CD4-positive, alpha-beta memory T cell (primary cell): ENCODE results near the gene C12orf75. TPM values are rescaled to one million over a fixed set of nuclear protein-coding genes. Genes with fewer than 3 reads are reported as not detected.

Experiments used
- CTCF ChIA-PET: fragments of 350-600 bp; sonication (Branson Sonifier 250); formaldehyde crosslinking; loops from one replicate; lab custom pipeline; 2021; ENCODE audit warnings: inconsistent platforms; ENCODE audit not compliant: partially characterized antibody; lab: Charles Lee
- POLR2A ChIA-PET: fragments of 350-600 bp; sonication (Branson Sonifier 250); formaldehyde crosslinking; loops from one replicate; lab custom pipeline; 2021; ENCODE audit not compliant: partially characterized antibody; lab: Charles Lee
- DNase-seq, 5 donors: peaks; one replicate each; pipeline versions ENCODE4 v3.0.0 to v3.0.0-alpha.2; 2020 to 2022; ENCODE audit warnings: mixed read lengths in 1 of 5
- H3K27ac ChIP-seq: one replicate; pipeline ENCODE4 v1.7.0; 2013; ENCODE audit warnings: low read depth, low read length
- H3K27me3 ChIP-seq: 2 replicates; pipeline ENCODE4 v1.7.0; 2013; ENCODE audit warnings: mild to moderate bottlenecking, low read length, moderate library complexity; ENCODE audit not compliant: insufficient read depth
- H3K36me3 ChIP-seq: 2 replicates; pipeline ENCODE4 v1.7.0; 2013; ENCODE audit warnings: mild to moderate bottlenecking, low read length, moderate library complexity; ENCODE audit not compliant: insufficient read depth
- H3K4me1 ChIP-seq: 2 replicates; pipeline ENCODE4 v1.7.0; 2013; ENCODE audit warnings: mild to moderate bottlenecking, low read length, moderate library complexity; ENCODE audit not compliant: insufficient read depth
- H3K4me3 ChIP-seq, 2 donors: one replicate each; pipeline ENCODE4 v1.7.0; 2013; ENCODE audit warnings: low read length in 2 of 2, mild to moderate bottlenecking in 1 of 2
- H3K9me3 ChIP-seq, 2 donors: one replicate each; pipeline ENCODE4 v1.7.0; 2013; ENCODE audit warnings: low read length in 2 of 2, control low read depth in 1 of 2; ENCODE audit not compliant: control insufficient read depth in 1 of 2
- H3K27ac Mint-ChIP-seq, 7 donors: one replicate each; pipeline ENCODE4 v1.8.0; 2020 to 2021; ENCODE audit warnings: mixed read lengths in 7 of 7, mild to moderate bottlenecking in 6 of 7, inconsistent platforms in 3 of 7, moderate library complexity in 3 of 7
- H3K27me3 Mint-ChIP-seq, 2 donors: one replicate each; pipeline ENCODE4 v1.8.0; 2020 to 2021; ENCODE audit warnings: mixed read lengths in 2 of 2
- H3K36me3 Mint-ChIP-seq, 2 donors: one replicate each; pipeline ENCODE4 v1.8.0; 2020 to 2021; ENCODE audit warnings: mixed read lengths in 2 of 2, inconsistent platforms in 1 of 2, mild to moderate bottlenecking in 1 of 2
- H3K4me1 Mint-ChIP-seq, 4 donors: one replicate each; pipeline ENCODE4 v1.8.0; 2020 to 2021; ENCODE audit warnings: mixed read lengths in 4 of 4, mild to moderate bottlenecking in 1 of 4
- H3K4me3 Mint-ChIP-seq, 8 donors: one replicate each; pipeline ENCODE4 v1.8.0; 2020 to 2021; ENCODE audit warnings: mixed read lengths in 8 of 8, mild to moderate bottlenecking in 7 of 8, moderate library complexity in 6 of 8, inconsistent platforms in 3 of 8
- H3K9me3 Mint-ChIP-seq, 8 donors: one replicate each; pipeline ENCODE4 v1.8.0; 2020 to 2021; ENCODE audit warnings: mixed read lengths in 8 of 8, mild to moderate bottlenecking in 5 of 8, inconsistent platforms in 3 of 8, moderate library complexity in 1 of 8
- intact Hi-C: fragments of 100-400 bp; cut with micrococcal nuclease; formaldehyde crosslinking; loops from one replicate; pipeline ENCODE4 v1.15.1; 2023
- polyA plus RNA-seq, 2 donors: library from polyadenylated mRNA; unstranded; fragments of 300-500 nt; fragmentation: Illumina TruSeq; gene quantifications; one replicate each; pipeline ENCODE4 v1.2.3, GENCODE V29; 2021
- total RNA-seq, 2 experiments: library from RNA; stranded (reverse); gene quantifications; one replicate each; pipeline ENCODE4 v1.2.3, GENCODE V29; 2021

The C12orf75 gene
- total RNA-seq (10 to 100 TPM; 12.1 to 14.6 TPM), polyA plus RNA-seq (100 to 1,000 TPM in 1 of 2 donors, 10 to 100 TPM in 1; 83.4 to 117 TPM)

GRCh38 chr12:105330283-105330930 is at the start of gene C12orf75:
TSS of gene C12orf75 (plus strand) at chr12:105330691. CDS start at chr12:105330892, 201 bp downstream.
- Histone ChIP-seq H3K9me3 (no peaks in the 10 kb centered on the region), H3K4me3 (peak within 1 kb of the TSS; percentile 43 to 49), H3K27ac (peak within 1 kb of the TSS; percentile 72), H3K4me1 (peaks cover 47% of the 10 kb centered on the region), H3K36me3 (no peaks in the 10 kb centered on the region), H3K27me3 (no peaks in the 10 kb centered on the region)
- peaks cover 17 to 71% (median 36%) of the 10 kb centered on the region in 4 donors for H3K4me1 Mint-ChIP-seq
- H3K27ac Mint-ChIP-seq: peak within 1 kb of the TSS; percentile 89 to 97 (median 90)
- H3K27me3 Mint-ChIP-seq: no peaks in the 10 kb centered on the region
- peak; percentile 75 to 89 (median 85) for DNase-seq
- H3K9me3 Mint-ChIP-seq: no peaks in the 10 kb centered on the region
- peaks cover 0 to 9% of the 10 kb centered on the region in 2 donors for H3K36me3 Mint-ChIP-seq
- ChIA-PET CTCF (interaction anchor here (1.0 to 1.7 kb wide), 4 partner anchors 10 to 54 kb away, joined by 3 to 6 read pairs (median 5); no protein-coding TSS in a partner anchor), POLR2A (interaction anchor here (1.0 to 5.3 kb wide), 6 partner anchors 10 to 1042 kb away, joined by 4 to 35 read pairs (median 7); partner anchors contain the start of gene APPL2)
- intact Hi-C loops: loop anchor here (2.0 kb wide), 1 partner anchor 94 kb away; the partner anchor contains the start of gene APPL2
- peak within 1 kb of the TSS; percentile 84 to 97 (median 89) for H3K4me3 Mint-ChIP-seq

- no peak overlapping the region for H3K4me3 ChIP-seq
Observed at GRCh38 chr12:105280966-105281693, 49.4 kb upstream of the C12orf75 start.

GRCh38 chr12:105281694-105282049 is 48.8 kb upstream of the C12orf75 start:
- no peaks in the 10 kb centered on the region for H3K36me3 ChIP-seq
- no peaks in the 10 kb centered on the region for H3K9me3 ChIP-seq
- no peak overlapping the region for H3K4me3 ChIP-seq
- H3K27me3 ChIP-seq: no peaks in the 10 kb centered on the region
- H3K4me1 ChIP-seq: no peaks in the 10 kb centered on the region
- CTCF ChIA-PET: interaction anchor here (1.1 kb wide), 1 partner anchor 98 kb away, joined by 3 read pairs; no protein-coding TSS in a partner anchor
- DNase-seq: no peak
- Mint-ChIP-seq H3K36me3 (no peaks in the 10 kb centered on the region), H3K9me3 (peaks cover 0 to 8% (median 0%) of the 10 kb centered on the region in 8 donors), H3K4me3 (no peak overlapping the region), H3K27me3 (peaks cover 17 to 19% of the 10 kb centered on the region in 2 donors), H3K27ac (no peak overlapping the region), H3K4me1 (peaks cover 0 to 2% (median 0%) of the 10 kb centered on the region in 4 donors)
- intact Hi-C loops: no loop called here
- no peak overlapping the region for H3K27ac ChIP-seq
- POLR2A ChIA-PET: no interaction called here

More at GRCh38 chr12:105280966-105281693, 49.4 kb upstream of the C12orf75 start:
- peaks cover 0 to 2% (median 0%) of the 10 kb centered on the region in 4 donors for H3K4me1 Mint-ChIP-seq
- intact Hi-C loops: no loop called here
- Histone ChIP-seq H3K9me3 (no peaks in the 10 kb centered on the region), H3K4me1 (no peaks in the 10 kb centered on the region), H3K27ac (no peak overlapping the region), H3K36me3 (no peaks in the 10 kb centered on the region), H3K27me3 (no peaks in the 10 kb centered on the region)
- no peak for DNase-seq
- H3K36me3 Mint-ChIP-seq: no peaks in the 10 kb centered on the region
- no peak overlapping the region for H3K27ac Mint-ChIP-seq
- no peak overlapping the region for H3K4me3 Mint-ChIP-seq
- POLR2A ChIA-PET: no interaction called here
- peaks cover 15 to 17% of the 10 kb centered on the region in 2 donors for H3K27me3 Mint-ChIP-seq
- H3K9me3 Mint-ChIP-seq: peaks cover 0 to 7% (median 0%) of the 10 kb centered on the region in 8 donors
- CTCF ChIA-PET: interaction anchor here (1.1 kb wide), 1 partner anchor 98 kb away, joined by 3 read pairs; no protein-coding TSS in a partner anchor

- H3K36me3 ChIP-seq: no peaks in the 10 kb centered on the region
- H3K4me3 ChIP-seq: no peak overlapping the region
- no peaks in the 10 kb centered on the region for H3K9me3 ChIP-seq
- H3K4me1 ChIP-seq: no peaks in the 10 kb centered on the region
- ChIA-PET POLR2A (interaction anchor here (0.5 kb wide), 1 partner anchor 31 kb away, joined by 3 read pairs; no protein-coding TSS in a partner anchor), CTCF (interaction anchor here (1.9 kb wide), 1 partner anchor 98 kb away, joined by 9 read pairs; no protein-coding TSS in a partner anchor)
- H3K4me3 Mint-ChIP-seq: no peak overlapping the region
- H3K9me3 Mint-ChIP-seq: peaks cover 0 to 8% (median 0%) of the 10 kb centered on the region in 8 donors
- intact Hi-C loops: no loop called here
- H3K27ac ChIP-seq: no peak overlapping the region
- H3K27ac Mint-ChIP-seq: no peak overlapping the region
- no peak for DNase-seq
- H3K27me3 ChIP-seq: no peaks in the 10 kb centered on the region
- H3K36me3 Mint-ChIP-seq: no peaks in the 10 kb centered on the region
- peaks cover 17 to 19% of the 10 kb centered on the region in 2 donors for H3K27me3 Mint-ChIP-seq
- no peaks in the 10 kb centered on the region for H3K4me1 Mint-ChIP-seq
Observed at GRCh38 chr12:105285378-105285777, 45.1 kb upstream of the C12orf75 start.

GRCh38 chr12:105287408-105287807 is 43.1 kb upstream of the C12orf75 start:
- no peaks in the 10 kb centered on the region for H3K36me3 Mint-ChIP-seq
- no peak overlapping the region for H3K27ac Mint-ChIP-seq
- POLR2A ChIA-PET: no interaction called here
- Histone ChIP-seq H3K4me3 (no peak overlapping the region), H3K27me3 (no peaks in the 10 kb centered on the region), H3K36me3 (no peaks in the 10 kb centered on the region), H3K4me1 (no peaks in the 10 kb centered on the region), H3K27ac (no peak overlapping the region), H3K9me3 (no peaks in the 10 kb centered on the region)
- CTCF ChIA-PET: no interaction called here
- H3K4me1 Mint-ChIP-seq: no peaks in the 10 kb centered on the region
- no peak for DNase-seq
- H3K27me3 Mint-ChIP-seq: peaks cover 17% of the 10 kb centered on the region in 2 donors
- H3K9me3 Mint-ChIP-seq: peaks cover 0 to 8% (median 0%) of the 10 kb centered on the region in 8 donors
- no peak overlapping the region for H3K4me3 Mint-ChIP-seq
- intact Hi-C loops: no loop called here

GRCh38 chr12:105288311-105288996 is 42.0 kb upstream of the C12orf75 start:
- intact Hi-C loops: no loop called here
- Histone ChIP-seq H3K36me3 (no peaks in the 10 kb centered on the region), H3K9me3 (no peaks in the 10 kb centered on the region), H3K27ac (no peak overlapping the region), H3K27me3 (no peaks in the 10 kb centered on the region), H3K4me1 (no peaks in the 10 kb centered on the region), H3K4me3 (no peak overlapping the region)
- no peak for DNase-seq
- Mint-ChIP-seq H3K36me3 (no peaks in the 10 kb centered on the region), H3K27ac (no peak overlapping the region), H3K4me1 (no peaks in the 10 kb centered on the region), H3K4me3 (no peak overlapping the region), H3K27me3 (peaks cover 16 to 17% of the 10 kb centered on the region in 2 donors), H3K9me3 (peaks cover 0 to 8% (median 0%) of the 10 kb centered on the region in 8 donors)
- CTCF ChIA-PET: no interaction called here
- POLR2A ChIA-PET: interaction anchor here (0.8 kb wide), 1 partner anchor 62 kb away, joined by 3 read pairs; no protein-coding TSS in a partner anchor
